H1 (cell line): Measurements from ENCODE around the gene GRID1. TPM values are rescaled to one million over a fixed set of nuclear protein-coding genes. Genes with fewer than 3 reads are reported as not detected.

Experiments used
- CTCF ChIA-PET: fragments of 300-600 bp; sonication (Branson Sonifier 250); formaldehyde crosslinking; loops from one replicate; lab custom pipeline; 2021; ENCODE audit not compliant: partially characterized antibody; lab: Charles Lee
- POLR2A ChIA-PET: fragments of 300-600 bp; sonication (Branson Sonifier 250); formaldehyde crosslinking; loops from one replicate; lab custom pipeline; 2021; ENCODE audit warnings: inconsistent platforms; ENCODE audit not compliant: partially characterized antibody; lab: Charles Lee
- DNase-seq, 2 experiments: peaks; one replicate each; pipeline versions ENCODE4 v3.0.0 to v3.0.0-alpha.2; 2010 to 2022; ENCODE audit warnings: low spot score in 2 of 2, low read depth in 1 of 2, mixed read lengths in 1 of 2
- FAIRE-seq: peaks from 2 replicates; lab custom pipeline; 2011; peaks lifted over from hg19 to GRCh38; lab: Jason Lieb, UNC
- H2AFZ ChIP-seq: 2 replicates; pipeline ENCODE4 v1.8.1; 2012; ENCODE audit warnings: low read length, inconsistent platforms
- H2AK5ac ChIP-seq: 2 replicates; pipeline ENCODE4 v1.6.1; 2013; ENCODE audit warnings: low read depth, low read length
- H2BK120ac ChIP-seq: replicated peaks from 2 replicates; pipeline ENCODE3; 2013; ENCODE audit warnings: low read depth, low read length, inconsistent platforms
- H2BK12ac ChIP-seq: 2 replicates; pipeline ENCODE4 v1.6.1; 2013; ENCODE audit warnings: low read depth, low read length
- H2BK15ac ChIP-seq: 2 replicates; pipeline ENCODE4 v1.6.1; 2013; ENCODE audit warnings: low read length
- H2BK20ac ChIP-seq: 2 replicates; pipeline ENCODE4 v1.6.1; 2013; ENCODE audit warnings: low read length
- H2BK5ac ChIP-seq: 2 replicates; pipeline ENCODE4 v1.6.1; 2013; ENCODE audit warnings: low read depth, low read length
- H3K14ac ChIP-seq: 2 replicates; pipeline ENCODE4 v1.6.1; 2013; ENCODE audit warnings: inconsistent platforms; ENCODE audit not compliant: insufficient read length
- H3K18ac ChIP-seq: 2 replicates; pipeline ENCODE4 v1.6.1; 2013; ENCODE audit warnings: low read length; ENCODE audit errors: extremely low read depth
- H3K23ac ChIP-seq: 2 replicates; pipeline ENCODE4 v1.6.1; 2013; ENCODE audit warnings: inconsistent platforms; ENCODE audit not compliant: insufficient read length
- H3K23me2 ChIP-seq: 2 replicates; pipeline ENCODE4 v1.6.1; 2013; ENCODE audit warnings: low read depth, low read length
- H3K27ac ChIP-seq: 2 replicates; pipeline ENCODE4 v1.6.1; 2011; ENCODE audit warnings: low read depth, low read length, inconsistent platforms
- H3K27me3 ChIP-seq, 4 experiments: replicated peaks in 1 of 4; 1 replicate in 1 of 4; 2 replicates in 3 of 4; pipeline versions ENCODE4 v1.6.1 to v1.8.1; 2011 to 2013; ENCODE audit warnings: low read length in 3 of 4, mild to moderate bottlenecking in 3 of 4, inconsistent platforms in 2 of 4, mixed read lengths in 2 of 4, moderate library complexity in 1 of 4; ENCODE audit not compliant: control insufficient read depth in 3 of 4, insufficient read depth in 3 of 4; ENCODE audit errors: extremely low read depth in 1 of 4
- H3K36me3 ChIP-seq, 4 experiments: 2 replicates each; pipeline versions ENCODE4 v1.6.1 to v1.8.1; 2011 to 2013; ENCODE audit warnings: mild to moderate bottlenecking in 4 of 4, low read length in 3 of 4, moderate library complexity in 2 of 4, control low read depth in 1 of 4, inconsistent platforms in 1 of 4; ENCODE audit not compliant: insufficient read depth in 4 of 4, control insufficient read depth in 2 of 4
- H3K4ac ChIP-seq: replicated peaks from 2 replicates; pipeline ENCODE3; 2013; ENCODE audit warnings: low read length, low read depth, mixed read lengths, inconsistent platforms; ENCODE audit not compliant: insufficient read length
- H3K4me1 ChIP-seq, 4 experiments: replicated peaks in 1 of 4; 1 replicate in 1 of 4; 2 replicates in 3 of 4; pipeline versions ENCODE4 v1.6.1 to v1.8.1; 2011 to 2013; ENCODE audit warnings: low read length in 3 of 4, inconsistent platforms in 2 of 4, mixed read lengths in 1 of 4; ENCODE audit not compliant: insufficient read depth in 4 of 4, control insufficient read depth in 3 of 4
- H3K4me2 ChIP-seq, 2 experiments: 2 replicates each; pipeline versions ENCODE4 v1.6.1 to v1.8.1; 2011 to 2013; ENCODE audit warnings: low read depth in 2 of 2, low read length in 2 of 2, control low read depth in 1 of 2, inconsistent platforms in 1 of 2, mild to moderate bottlenecking in 1 of 2; ENCODE audit not compliant: insufficient read depth in 1 of 2
- H3K4me3 ChIP-seq, 4 experiments: fragments of 200-600, 300-600 bp in 1 of 4; sonication (generic), shearing (Covaris generic), sonication (Bioruptor Twin) in 1 of 4; 2 replicates each; pipeline versions ENCODE4 v1.5.1 to v1.8.1; 2011 to 2016; ENCODE audit warnings: low read length in 4 of 4, low read depth in 3 of 4, control low read depth in 2 of 4, inconsistent platforms in 2 of 4, mild to moderate bottlenecking in 2 of 4, mixed read lengths in 1 of 4, moderate library complexity in 1 of 4; ENCODE audit not compliant: insufficient read depth in 2 of 4; ENCODE audit errors: extremely low read depth in 1 of 4
- H3K56ac ChIP-seq: replicated peaks from 2 replicates; pipeline ENCODE3; 2013; ENCODE audit warnings: low read depth, mild to moderate bottlenecking, mixed read lengths, low read length, inconsistent platforms; ENCODE audit not compliant: insufficient read length
- H3K79me1 ChIP-seq: 2 replicates; pipeline ENCODE4 v1.6.1; 2013; ENCODE audit warnings: low read depth, low read length, control low read depth
- H3K79me2 ChIP-seq, 2 experiments: 2 replicates each; pipeline versions ENCODE4 v1.6.1 to v1.8.1; 2012 to 2013; ENCODE audit warnings: low read length in 2 of 2, mild to moderate bottlenecking in 2 of 2, inconsistent platforms in 1 of 2; ENCODE audit not compliant: insufficient read depth in 2 of 2, control insufficient read depth in 1 of 2
- H3K9ac ChIP-seq, 4 experiments: replicated peaks in 1 of 4; 1 replicate in 1 of 4; 2 replicates in 3 of 4; pipeline versions ENCODE4 v1.6.1 to v1.8.1; 2011 to 2013; ENCODE audit warnings: low read depth in 3 of 4, low read length in 3 of 4, control low read depth in 2 of 4, mild to moderate bottlenecking in 2 of 4, moderate library complexity in 2 of 4, inconsistent platforms in 1 of 4; ENCODE audit errors: extremely low read depth in 1 of 4
- H3K9me3 ChIP-seq, 2 experiments: 2 replicates each; pipeline versions ENCODE4 v1.6.1 to v1.8.1; 2012 to 2013; ENCODE audit warnings: mild to moderate bottlenecking in 2 of 2, moderate library complexity in 2 of 2, control low read depth in 1 of 2, inconsistent platforms in 1 of 2, low read depth in 1 of 2, low read length in 1 of 2, mixed read lengths in 1 of 2; ENCODE audit not compliant: insufficient read depth in 2 of 2
- H4K20me1 ChIP-seq, 2 experiments: replicated peaks in 1 of 2; 2 replicates each; pipeline versions ENCODE3 to v1.8.1; 2011 to 2013; ENCODE audit warnings: inconsistent platforms in 2 of 2, low read length in 2 of 2, mild to moderate bottlenecking in 1 of 2; ENCODE audit not compliant: insufficient read depth in 2 of 2, control insufficient read depth in 1 of 2
- H4K5ac ChIP-seq: 2 replicates; pipeline ENCODE4 v1.6.1; 2013; ENCODE audit warnings: low read length, low read depth, mixed read lengths, inconsistent platforms; ENCODE audit not compliant: insufficient read length
- H4K8ac ChIP-seq: 2 replicates; pipeline ENCODE4 v1.8.0; 2013; ENCODE audit warnings: mild to moderate bottlenecking, moderate library complexity, low read length, inconsistent platforms; ENCODE audit not compliant: insufficient read depth; ENCODE audit errors: extremely low read depth
- H4K91ac ChIP-seq: replicated peaks from 2 replicates; pipeline ENCODE3; 2013; ENCODE audit warnings: low read length, mixed read lengths, inconsistent platforms; ENCODE audit not compliant: insufficient read length
- ASH2L ChIP-seq: fragments of 200-600, 300-600 bp; sonication (generic); IDR thresholded peaks from one replicate; pipeline ENCODE4 v1.7.1; 2017; ENCODE audit warnings: low read length
- BCL11A ChIP-seq, 2 experiments: IDR thresholded peaks; one replicate each; pipeline ENCODE4 v1.6.1; 2011; ENCODE audit warnings: low read depth in 2 of 2, low read length in 2 of 2, mild to moderate bottlenecking in 2 of 2
- CBX5 ChIP-seq: fragments of 300-800, 300-1000 bp; sonication (generic); IDR thresholded peaks from 2 replicates; pipeline ENCODE4 v1.7.1; 2016; ENCODE audit warnings: antibody characterized with exemption, low read length, low read depth
- GTF2F1 ChIP-seq: IDR thresholded peaks from 2 replicates; pipeline ENCODE4 v1.6.1; 2012; ENCODE audit warnings: low read depth, low read length, improper control_type of control experiment, borderline replicate concordance
- KDM1A ChIP-seq: fragments of 200-600, 300-600 bp; sonication (generic); IDR thresholded peaks from 2 replicates; pipeline ENCODE4 v1.7.1; 2016; ENCODE audit warnings: mild to moderate bottlenecking, low read length, borderline replicate concordance
- KDM5A ChIP-seq: fragments of 200-600 bp; IDR thresholded peaks from 2 replicates; pipeline ENCODE4 v1.7.1; 2012; ENCODE audit warnings: mild to moderate bottlenecking, low read length, inconsistent platforms, mixed read lengths
- RAD21 ChIP-seq, 2 experiments: IDR thresholded peaks in 1 of 2; conservative IDR thresholded peaks in 1 of 2; 2 replicates each; pipeline ENCODE4 v1.6.1; 2011; ENCODE audit warnings: low read depth in 2 of 2, low read length in 2 of 2, improper control_type of control experiment in 1 of 2, inconsistent platforms in 1 of 2, mild to moderate bottlenecking in 1 of 2, moderate library complexity in 1 of 2
- SP4 ChIP-seq: IDR thresholded peaks from 2 replicates; pipeline ENCODE4 v1.6.1; 2012; ENCODE audit warnings: low read length, inconsistent platforms
- WGBS, 2 experiments: shearing (Covaris generic) in 1 of 2; methylation state at CpG; one replicate each; pipeline versions ENCODE4 v1.1.6 to v1.1.7; 2013 to 2015; ENCODE audit warnings: low lambda C conversion rate in 2 of 2, mixed read lengths in 2 of 2, inconsistent platforms in 1 of 2, low coverage in 1 of 2, missing lambda C conversion rate in 1 of 2; ENCODE audit not compliant: insufficient replicate concordance in 2 of 2, insufficient coverage in 1 of 2, insufficient read length in 1 of 2; ENCODE audit errors: extremely low coverage in 1 of 2, missing lambda C conversion rate in 1 of 2; 5-methylcytosine and 5-hydroxymethylcytosine counted together
- polyA plus RNA-seq, 7 experiments: library from polyadenylated mRNA; depleted of rRNA in 3 of 7; stranded (reverse) in 5 of 7; unstranded in 2 of 7; fragments of >200 nt in 5 of 7; fragments of 200-250 nt in 2 of 7; gene quantifications; 1 replicate in 5 of 7; 2 replicates in 1 of 7; 4 replicates in 1 of 7; pipeline versions ENCODE4 v1.2.1 to v1.2.3, GENCODE V29; 2011 to 2013; ENCODE audit warnings: missing spikeins in 2 of 7, mixed read lengths in 2 of 7
- total RNA-seq: library from RNA; stranded (reverse); fragmentation: NEBNext Ultra II Directional; extraction: Animal tissue kit (Norgen Biotek cat#: 25700); gene quantifications from 2 replicates; pipeline ENCODE4 v1.2.1, GENCODE V29; 2021
- TF ChIP-seq, protein P1 (sequence below): IDR thresholded peaks from 2 replicates; pipeline ENCODE4 v1.6.1; 2011; ENCODE audit warnings: low read length, improper control_type of control experiment

The GRID1 gene
- total and polyA plus RNA-seq, 2 of the 8 experiments (the other 6 are each of a cell fraction or from before 2014, with no cell fraction given) = 0.22 to 0.30 TPM

DNA sequence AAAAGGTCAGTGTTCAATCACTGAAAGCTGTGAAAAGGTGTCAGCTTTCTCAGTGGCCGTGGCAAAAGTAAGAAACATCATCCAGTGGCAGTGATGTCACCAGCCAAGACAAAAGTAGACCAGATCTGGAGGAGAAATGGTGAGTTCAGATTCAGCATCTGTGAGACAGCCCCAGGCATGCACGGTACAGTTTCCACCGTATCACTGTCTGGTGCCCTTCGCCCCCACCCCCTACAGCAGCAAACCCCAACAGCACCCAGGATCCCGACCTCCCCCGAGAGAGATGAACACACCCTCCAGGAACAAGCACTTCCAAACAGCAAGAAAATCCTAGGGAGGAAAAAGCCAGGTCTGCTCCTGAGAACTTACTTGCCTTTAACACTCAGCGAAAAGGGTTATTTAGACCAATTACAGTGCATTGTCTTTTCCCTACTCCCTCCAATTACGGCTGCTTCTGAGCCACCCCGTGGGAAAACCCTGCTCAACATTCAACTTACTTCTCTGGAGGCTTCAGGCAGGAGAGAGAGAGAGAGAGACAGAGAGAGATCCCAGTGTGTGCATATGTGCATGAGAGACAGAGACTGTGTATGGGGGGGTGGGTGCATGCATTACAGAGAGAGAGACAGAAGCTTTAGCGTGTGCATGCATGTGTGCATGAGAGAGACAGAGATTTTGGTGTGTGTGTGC is 189.6 kb downstream of the GRID1 start:
- no peak overlapping the region for H2BK5ac ChIP-seq
- H3K18ac ChIP-seq = no peak overlapping the region
- H3K23me2 ChIP-seq = no peaks in the 10 kb centered on the region
- H3K4ac ChIP-seq = no peak overlapping the region
- H3K4me3 ChIP-seq = no peak overlapping the region
- H3K4me1 ChIP-seq = no peaks in the 10 kb centered on the region
- H3K36me3 ChIP-seq = no peaks in the 10 kb centered on the region
- no peak overlapping the region for H2AFZ ChIP-seq
- no peak overlapping the region for H3K14ac ChIP-seq
- no peaks in the 10 kb centered on the region for H3K9me3 ChIP-seq
- no peak overlapping the region for H2BK120ac ChIP-seq
- H4K8ac ChIP-seq = no peak overlapping the region; the same call in 1 of the 2 replicates
- no peak overlapping the region for H3K23ac ChIP-seq
- no peaks in the 10 kb centered on the region for H3K27me3 ChIP-seq
- ChIA-PET POLR2A (no interaction called here), CTCF (interaction anchor here (0.9 to 7.1 kb wide), 5 partner anchors 8 to 185 kb away, joined by 3 to 42 read pairs (median 30); no protein-coding TSS in a partner anchor)
- no peak overlapping the region for H2BK20ac ChIP-seq
- no peak overlapping the region for H2BK12ac ChIP-seq
- no peaks in the 10 kb centered on the region for H4K20me1 ChIP-seq
- no peak overlapping the region for H2BK15ac ChIP-seq
- H3K9ac ChIP-seq = no peak overlapping the region
- DNase-seq (no peak), FAIRE-seq (no peak)
- no peaks in the 10 kb centered on the region for H3K79me1 ChIP-seq
- H2AK5ac ChIP-seq = no peak overlapping the region
- H3K56ac ChIP-seq = no peak overlapping the region
- H3K4me2 ChIP-seq = no peak overlapping the region
- no peak overlapping the region for H4K5ac ChIP-seq
- no peak overlapping the region for H4K91ac ChIP-seq
- 85% methylated on average over 10 of the region's 10 CpGs; no CpG with 5 or more reads in 1 of the 2 experiments for WGBS, 2 experiments
- H3K27ac ChIP-seq = no peak overlapping the region
- H3K79me2 ChIP-seq = no peaks in the 10 kb centered on the region
- TF ChIP-seq SP4 (no peak), CBX5 (no peak), GTF2F1 (no peak), ASH2L (no peak), RAD21 (IDR thresholded peaks at IDR 0.05 in 1 of 2, conservative IDR thresholded peaks at IDR 0.05 in 1 of 2; ENCODE audit: low read depth in 2 of 2, low read length in 2 of 2) (no peak), KDM5A (no peak), BCL11A (IDR thresholded peaks at IDR 0.05; ENCODE audit: low read depth in 2 of 2, low read length in 2 of 2) (no peak), KDM1A (no peak)
- TF ChIP-seq, protein P1, sequence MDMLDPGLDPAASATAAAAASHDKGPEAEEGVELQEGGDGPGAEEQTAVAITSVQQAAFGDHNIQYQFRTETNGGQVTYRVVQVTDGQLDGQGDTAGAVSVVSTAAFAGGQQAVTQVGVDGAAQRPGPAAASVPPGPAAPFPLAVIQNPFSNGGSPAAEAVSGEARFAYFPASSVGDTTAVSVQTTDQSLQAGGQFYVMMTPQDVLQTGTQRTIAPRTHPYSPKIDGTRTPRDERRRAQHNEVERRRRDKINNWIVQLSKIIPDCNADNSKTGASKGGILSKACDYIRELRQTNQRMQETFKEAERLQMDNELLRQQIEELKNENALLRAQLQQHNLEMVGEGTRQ = no peak
